ENCODE measurements around the gene IFNA6. TPM values are rescaled to one million over a fixed set of nuclear protein-coding genes. Genes with fewer than 3 reads are reported as not detected.

Gene IFNA6
- total RNA-seq = not detected
- long read RNA-seq = 0 reads

DNA sequence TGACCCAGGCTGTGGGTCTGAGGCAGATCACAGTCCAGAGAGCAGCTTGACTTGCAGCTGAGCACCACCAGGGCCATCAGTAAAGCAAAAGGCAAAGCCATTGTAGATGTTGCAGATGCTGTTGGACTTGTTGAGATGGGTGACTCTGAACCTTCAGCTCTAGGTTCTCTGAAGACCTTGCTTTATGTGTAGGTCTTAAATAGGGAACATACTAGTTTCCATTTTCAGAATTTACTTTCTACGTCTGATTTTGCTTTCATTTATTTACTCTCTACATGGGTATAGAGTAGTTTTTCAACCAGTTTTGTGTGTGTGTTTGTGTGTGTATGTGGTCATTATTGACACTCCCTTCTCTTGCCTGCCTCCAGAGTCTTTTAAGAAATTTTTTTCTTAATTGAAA is at the start of gene IFNA6:
IFNA6 (minus strand) TSS at position 101 of the 400 bp plus-strand sequence; CDS start at position 101, 0 bp downstream.
- no peak for DNase-seq
- intact Hi-C loops (cut with DNase I) = no loop called here

DNA sequence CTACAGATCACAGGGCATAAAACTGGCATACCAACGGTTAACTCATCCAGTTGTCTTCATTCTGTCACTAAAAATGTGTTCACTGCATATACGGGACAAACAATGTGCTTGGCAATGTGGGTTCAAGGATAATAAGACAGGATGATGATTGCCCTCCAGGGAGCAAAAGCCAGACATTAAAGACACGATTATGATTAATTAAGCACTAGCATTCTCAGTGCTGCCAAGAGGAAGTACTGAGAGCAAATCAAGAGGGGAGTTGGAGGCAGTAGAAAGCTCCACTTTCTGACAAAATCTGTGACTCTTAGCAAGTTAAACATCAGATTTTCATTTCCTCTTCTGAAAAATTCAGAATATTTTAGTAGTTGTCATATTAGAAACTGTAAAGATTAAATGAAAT is 49.3 kb upstream of the IFNA6 start:
- H3K4me3 ChIP-seq = no peak overlapping the region
- intact Hi-C loops (cut with DNase I) = no loop called here

More for the DNA sequence above, at the start of gene IFNA6:
- Histone ChIP-seq H3K27me3 (no peaks in the 10 kb centered on the region), H3K27ac (no peak within 1 kb of the TSS), H3K36me3 (no peaks in the 10 kb centered on the region), H3K4me1 (no peaks in the 10 kb centered on the region), H3K9me3 (no peaks in the 10 kb centered on the region), H3K4me3 (no peak within 1 kb of the TSS)
- TF ChIP-seq, protein P1, sequence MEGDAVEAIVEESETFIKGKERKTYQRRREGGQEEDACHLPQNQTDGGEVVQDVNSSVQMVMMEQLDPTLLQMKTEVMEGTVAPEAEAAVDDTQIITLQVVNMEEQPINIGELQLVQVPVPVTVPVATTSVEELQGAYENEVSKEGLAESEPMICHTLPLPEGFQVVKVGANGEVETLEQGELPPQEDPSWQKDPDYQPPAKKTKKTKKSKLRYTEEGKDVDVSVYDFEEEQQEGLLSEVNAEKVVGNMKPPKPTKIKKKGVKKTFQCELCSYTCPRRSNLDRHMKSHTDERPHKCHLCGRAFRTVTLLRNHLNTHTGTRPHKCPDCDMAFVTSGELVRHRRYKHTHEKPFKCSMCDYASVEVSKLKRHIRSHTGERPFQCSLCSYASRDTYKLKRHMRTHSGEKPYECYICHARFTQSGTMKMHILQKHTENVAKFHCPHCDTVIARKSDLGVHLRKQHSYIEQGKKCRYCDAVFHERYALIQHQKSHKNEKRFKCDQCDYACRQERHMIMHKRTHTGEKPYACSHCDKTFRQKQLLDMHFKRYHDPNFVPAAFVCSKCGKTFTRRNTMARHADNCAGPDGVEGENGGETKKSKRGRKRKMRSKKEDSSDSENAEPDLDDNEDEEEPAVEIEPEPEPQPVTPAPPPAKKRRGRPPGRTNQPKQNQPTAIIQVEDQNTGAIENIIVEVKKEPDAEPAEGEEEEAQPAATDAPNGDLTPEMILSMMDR (IDR thresholded peaks at IDR 0.05) = no peak
- no peak for ATAC-seq

DNA sequence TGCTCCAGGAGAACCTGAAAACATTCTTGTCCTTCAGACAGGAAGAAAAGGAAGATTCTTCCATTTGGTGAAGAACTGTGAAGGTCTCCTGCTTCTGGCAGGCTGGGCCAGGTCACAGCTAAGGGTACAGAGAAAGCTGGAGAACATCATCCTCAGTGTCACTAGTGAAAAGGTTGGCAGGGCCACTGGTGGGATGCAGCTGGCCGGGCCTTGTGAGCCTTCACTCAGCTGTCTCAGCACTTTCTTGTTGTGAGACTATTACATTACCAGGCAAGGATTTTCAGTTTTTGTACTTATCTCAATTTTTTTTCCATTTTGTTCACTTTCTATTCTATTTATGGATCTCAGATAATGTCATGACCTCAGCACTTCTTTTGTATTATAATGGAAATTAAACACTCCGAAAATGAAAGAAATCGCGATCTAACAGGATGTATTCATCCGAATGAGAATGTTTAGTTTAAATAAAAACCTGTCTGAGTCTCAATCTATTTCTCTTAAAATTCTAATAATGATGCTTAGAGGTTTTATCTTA is 48.3 kb upstream of the IFNA6 start:
- Histone ChIP-seq H3K4me3 (no peak overlapping the region), H3K27me3 (peaks cover 61% of the 10 kb centered on the region), H3K36me3 (no peaks in the 10 kb centered on the region), H3K4me1 (peaks cover 9% of the 10 kb centered on the region), H3K27ac (no peak overlapping the region), H3K9me3 (no peaks in the 10 kb centered on the region)
- intact Hi-C loops (cut with DNase I) = no loop called here
- TF ChIP-seq, protein P1 (IDR thresholded peaks at IDR 0.05) = no peak
- DNase-seq (no peak), ATAC-seq (no peak)

More for the DNA sequence above, 49.3 kb upstream of the IFNA6 start:
- peaks cover 57% of the 10 kb centered on the region for H3K27me3 ChIP-seq
- no peaks in the 10 kb centered on the region for H3K36me3 ChIP-seq
- ATAC-seq = no peak
- DNase-seq = no peak
- H3K9me3 ChIP-seq = no peaks in the 10 kb centered on the region
- H3K27ac ChIP-seq = no peak overlapping the region
- H3K4me1 ChIP-seq = peaks cover 9% of the 10 kb centered on the region
- TF ChIP-seq, protein P1 (IDR thresholded peaks at IDR 0.05) = no peak

DNA sequence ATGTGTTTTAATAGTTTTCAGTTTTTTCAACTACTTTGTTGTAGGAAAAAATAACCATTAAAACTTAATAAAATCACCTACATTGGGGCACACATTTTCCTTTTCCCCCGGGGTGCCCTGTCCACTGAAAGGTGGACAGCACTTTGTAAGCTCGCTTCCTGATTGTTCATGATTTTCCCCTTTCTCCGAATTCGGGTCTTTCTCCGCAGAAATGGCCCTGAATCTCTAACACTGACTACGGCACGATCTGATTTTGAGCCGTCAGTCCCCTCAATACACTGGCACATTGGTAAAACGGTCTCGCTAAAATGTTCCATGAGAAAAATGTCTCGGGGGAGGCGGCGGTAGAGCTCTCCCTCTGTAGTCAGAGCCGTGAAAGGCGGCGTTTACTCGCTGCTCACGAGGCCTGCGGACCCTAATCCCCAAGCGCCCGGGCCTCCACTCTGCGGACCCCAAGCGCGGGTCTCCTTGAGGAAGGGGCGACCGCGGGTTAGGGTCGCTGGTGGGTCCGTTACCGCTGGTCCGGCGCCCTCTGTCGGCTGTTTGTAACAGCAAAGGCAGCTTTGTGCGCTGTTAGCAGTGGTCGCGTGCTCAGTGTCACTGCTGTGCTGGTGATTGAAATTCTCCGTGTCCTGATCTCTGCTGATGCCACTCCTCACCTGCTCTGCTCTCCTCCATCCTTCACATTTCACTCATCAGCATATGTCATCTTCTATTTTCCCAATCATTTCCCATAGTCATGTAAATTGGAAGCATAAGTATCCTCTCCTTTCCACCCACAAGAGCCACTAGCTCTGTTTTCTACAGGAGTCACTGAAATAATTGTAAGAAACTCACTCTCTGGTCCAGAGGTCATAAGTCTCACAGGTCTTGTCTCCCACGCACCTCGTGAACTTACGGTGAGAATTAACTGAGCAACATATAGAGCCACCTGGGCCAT is 45.4 kb upstream of the IFNA6 start:
- Histone ChIP-seq H3K9me3 (no peaks in the 10 kb centered on the region), H3K27me3 (peaks cover 56% of the 10 kb centered on the region), H3K36me3 (no peaks in the 10 kb centered on the region), H3K4me1 (no peaks in the 10 kb centered on the region), H3K27ac (no peak overlapping the region), H3K4me3 (peak overlapping the region; percentile 50)
- intact Hi-C loops (cut with DNase I) = no loop called here
- TF ChIP-seq, protein P1 (IDR thresholded peaks at IDR 0.05) = peak; percentile 79
- ATAC-seq = peak; percentile 85
- DNase-seq = peak; percentile 73

DNA sequence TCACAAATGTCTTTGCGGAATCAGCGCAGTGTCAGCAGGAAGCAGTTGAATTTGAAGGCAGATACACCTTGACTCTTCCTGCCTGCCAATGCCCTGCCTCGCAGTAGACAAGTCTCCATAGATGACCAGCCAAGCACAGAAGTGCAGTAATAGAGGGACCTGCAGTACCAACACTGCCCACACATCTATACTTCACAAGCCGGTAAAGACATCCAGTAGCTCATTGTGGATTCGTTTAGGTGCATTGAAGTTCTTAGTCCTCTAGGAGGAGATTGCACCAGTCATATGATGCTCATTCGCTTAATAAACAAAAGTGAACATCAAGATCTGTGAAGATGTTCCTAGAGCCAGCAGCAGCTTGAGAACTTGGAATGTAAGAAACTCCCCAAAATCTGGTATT is 41.6 kb upstream of the IFNA6 start:
- DNase-seq = no peak
- intact Hi-C loops (cut with DNase I) = no loop called here
- TF ChIP-seq, protein P1 (IDR thresholded peaks at IDR 0.05) = no peak
- H3K4me3 ChIP-seq = no peak overlapping the region
- no peak overlapping the region for H3K27ac ChIP-seq
- peaks cover 73% of the 10 kb centered on the region for H3K27me3 ChIP-seq
- no peaks in the 10 kb centered on the region for H3K36me3 ChIP-seq
- H3K9me3 ChIP-seq = no peaks in the 10 kb centered on the region
- H3K4me1 ChIP-seq = no peaks in the 10 kb centered on the region
- ATAC-seq = peak; percentile 43
